Stimulated activated CD4-positive, alpha-beta T cell treated with anti-CD3 and anti-CD28 coated beads, Interleukin-1b, Interleukin-23, amount 100 ng/mL, for 48 hours (primary cell): ENCODE results near the gene AASDHPPT.
"Not testable (repeated sequence)": the region's sequence is repeated elsewhere in the genome, so short reads cannot be mapped to it uniquely, and the experiment has no call there.

Experiments used
- DNase-seq: peaks from one replicate; pipeline ENCODE4 v3.0.0-alpha.2; 2020

AASDHPPT gene, protein sequence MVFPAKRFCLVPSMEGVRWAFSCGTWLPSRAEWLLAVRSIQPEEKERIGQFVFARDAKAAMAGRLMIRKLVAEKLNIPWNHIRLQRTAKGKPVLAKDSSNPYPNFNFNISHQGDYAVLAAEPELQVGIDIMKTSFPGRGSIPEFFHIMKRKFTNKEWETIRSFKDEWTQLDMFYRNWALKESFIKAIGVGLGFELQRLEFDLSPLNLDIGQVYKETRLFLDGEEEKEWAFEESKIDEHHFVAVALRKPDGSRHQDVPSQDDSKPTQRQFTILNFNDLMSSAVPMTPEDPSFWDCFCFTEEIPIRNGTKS

GRCh38 chr11:106077609-106078455 is at the start of gene AASDHPPT:
AASDHPPT (plus strand) TSS chr11:106077662; CDS start chr11:106077711, 49 bp downstream.
- no peak for DNase-seq

GRCh38 chr11:106030609-106031008 is 46.9 kb upstream of the AASDHPPT start:
- no peak for DNase-seq

GRCh38 chr11:106031202-106031810 is 46.2 kb upstream of the AASDHPPT start:
- DNase-seq = no peak

GRCh38 chr11:106031936-106032335 is 45.5 kb upstream of the AASDHPPT start:
- DNase-seq = no peak

GRCh38 chr11:106032861-106033260 is 44.6 kb upstream of the AASDHPPT start:
- no peak for DNase-seq

- no peak for DNase-seq
These were observed 33.9 kb upstream of the AASDHPPT start for GRCh38 chr11:106043540-106043939.

- DNase-seq = no peak
These were observed 29.8 kb upstream of the AASDHPPT start for GRCh38 chr11:106047631-106048030.

- DNase-seq = no peak
These were observed 27.6 kb upstream of the AASDHPPT start for GRCh38 chr11:106049727-106050476.

- DNase-seq = no peak
These were observed 26.4 kb upstream of the AASDHPPT start for GRCh38 chr11:106051103-106051502.

DNA sequence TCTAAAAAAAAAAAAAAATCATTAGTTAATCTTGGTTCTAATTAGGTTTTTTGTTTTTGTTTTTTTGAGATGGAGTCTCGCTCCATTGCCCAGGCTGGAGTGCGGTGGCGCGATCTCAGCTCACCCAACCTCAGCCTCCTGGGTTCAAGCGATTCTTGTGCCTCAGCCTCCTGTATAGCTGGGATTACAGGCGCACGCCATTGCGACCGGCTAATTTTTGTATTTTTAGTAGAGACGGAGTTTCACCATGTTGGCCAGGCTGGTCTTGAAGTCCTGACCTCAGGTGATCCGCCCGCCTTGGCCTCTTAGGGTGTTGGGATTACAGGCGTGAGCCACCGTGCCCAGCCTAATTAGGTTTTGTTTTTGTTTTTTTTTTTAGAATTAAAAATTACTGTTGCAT is 19.1 kb upstream of the AASDHPPT start:
- DNase-seq = not testable (repeated sequence)

DNA sequence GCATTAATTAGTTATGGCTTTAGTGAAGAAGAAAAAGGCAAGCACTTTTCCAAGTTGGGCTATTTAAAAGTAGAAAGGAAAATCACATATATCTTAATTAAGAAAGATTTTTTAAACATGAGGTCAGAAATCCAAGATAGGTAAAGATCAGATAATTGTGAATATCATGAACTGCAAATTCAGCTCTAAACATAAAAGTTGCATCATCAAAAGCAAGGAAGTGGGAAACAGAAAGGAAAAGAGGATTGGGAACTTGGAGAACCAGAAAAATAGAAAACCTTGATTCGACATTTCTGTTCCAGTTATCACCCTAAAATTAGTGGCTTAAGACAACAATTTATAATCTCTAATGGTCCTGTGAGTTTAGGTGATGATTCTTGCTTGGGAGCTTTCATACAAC is 17.8 kb upstream of the AASDHPPT start:
- no peak for DNase-seq

- DNase-seq = no peak
These were observed 16.1 kb upstream of the AASDHPPT start for GRCh38 chr11:106061249-106061784.

- no peak for DNase-seq
These were observed 15.2 kb upstream of the AASDHPPT start for GRCh38 chr11:106061954-106062949.

DNA sequence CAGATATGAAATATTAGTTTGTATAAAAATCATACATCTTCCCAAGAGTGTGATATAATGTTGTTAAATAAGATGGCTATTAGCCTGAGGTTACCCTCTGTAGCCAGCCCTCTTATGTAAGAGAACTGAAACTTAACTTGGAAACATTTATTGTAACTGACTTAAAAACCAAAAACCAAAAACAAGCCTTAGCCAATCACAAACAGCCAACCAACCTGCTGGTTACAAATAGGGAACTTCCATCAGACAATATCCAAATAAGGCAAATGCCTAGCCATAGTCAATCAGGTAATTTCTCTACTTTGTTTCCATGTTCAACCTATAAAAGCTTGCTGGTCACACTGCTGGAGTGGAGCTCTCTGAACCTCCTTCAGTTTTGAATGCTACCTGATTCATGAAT is 14.5 kb upstream of the AASDHPPT start:
- DNase-seq = no peak

GRCh38 chr11:106070606-106071005 is 6.9 kb upstream of the AASDHPPT start:
- DNase-seq = no peak

DNA sequence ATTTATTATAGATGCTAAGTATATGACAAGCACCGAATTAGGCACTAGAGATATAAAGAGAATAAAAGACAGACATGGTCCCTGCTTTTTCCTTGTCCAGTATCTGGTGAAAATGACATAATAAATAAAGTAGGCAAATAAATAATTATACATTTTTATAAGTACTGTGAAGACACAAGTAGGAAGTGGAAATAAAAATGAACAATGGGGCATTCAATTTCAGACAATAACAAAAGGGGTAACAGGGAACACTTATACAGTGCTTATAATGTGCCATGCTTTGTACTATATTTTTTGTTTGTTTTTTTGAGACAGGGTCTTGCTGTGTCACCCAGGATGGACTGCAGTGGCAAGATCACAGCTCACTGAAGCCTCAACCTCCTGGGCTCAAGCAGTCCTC is 4.7 kb upstream of the AASDHPPT start:
- DNase-seq = no peak

DNA sequence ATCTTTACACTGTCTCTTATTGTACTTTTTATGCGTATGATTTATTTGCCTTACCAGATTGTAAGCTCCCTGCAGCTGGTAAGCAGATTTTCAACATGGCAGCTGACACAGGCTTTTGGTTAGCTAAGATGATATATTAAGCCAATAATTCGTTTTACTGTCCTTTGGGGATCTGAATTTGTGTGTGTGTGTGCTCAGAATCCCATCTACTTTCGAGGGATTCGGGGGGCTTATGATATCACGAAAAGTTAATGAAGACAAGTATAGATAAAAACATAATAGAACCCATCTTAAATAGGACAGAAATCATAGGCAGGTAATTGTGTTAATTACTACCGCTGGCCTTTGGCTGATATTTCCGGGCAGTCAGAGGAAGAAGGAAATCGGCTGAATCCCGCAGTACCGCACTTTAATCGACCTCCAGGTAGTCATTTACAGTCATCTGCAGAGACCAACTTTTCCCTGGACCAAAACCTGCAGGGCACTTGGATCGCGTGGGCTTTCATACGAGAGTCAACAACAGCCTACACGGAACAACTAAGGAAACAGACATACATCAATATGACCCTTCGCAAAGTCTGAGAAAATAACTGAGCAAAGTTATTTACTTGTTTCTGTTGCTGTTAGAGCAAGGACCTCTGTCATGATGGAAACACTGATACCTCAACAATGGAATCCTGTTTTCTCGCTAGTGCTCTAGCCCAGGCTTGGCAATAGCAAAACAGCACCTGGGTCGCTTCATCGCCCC is 1.1 kb upstream of the AASDHPPT start:
- DNase-seq = no peak

DNA sequence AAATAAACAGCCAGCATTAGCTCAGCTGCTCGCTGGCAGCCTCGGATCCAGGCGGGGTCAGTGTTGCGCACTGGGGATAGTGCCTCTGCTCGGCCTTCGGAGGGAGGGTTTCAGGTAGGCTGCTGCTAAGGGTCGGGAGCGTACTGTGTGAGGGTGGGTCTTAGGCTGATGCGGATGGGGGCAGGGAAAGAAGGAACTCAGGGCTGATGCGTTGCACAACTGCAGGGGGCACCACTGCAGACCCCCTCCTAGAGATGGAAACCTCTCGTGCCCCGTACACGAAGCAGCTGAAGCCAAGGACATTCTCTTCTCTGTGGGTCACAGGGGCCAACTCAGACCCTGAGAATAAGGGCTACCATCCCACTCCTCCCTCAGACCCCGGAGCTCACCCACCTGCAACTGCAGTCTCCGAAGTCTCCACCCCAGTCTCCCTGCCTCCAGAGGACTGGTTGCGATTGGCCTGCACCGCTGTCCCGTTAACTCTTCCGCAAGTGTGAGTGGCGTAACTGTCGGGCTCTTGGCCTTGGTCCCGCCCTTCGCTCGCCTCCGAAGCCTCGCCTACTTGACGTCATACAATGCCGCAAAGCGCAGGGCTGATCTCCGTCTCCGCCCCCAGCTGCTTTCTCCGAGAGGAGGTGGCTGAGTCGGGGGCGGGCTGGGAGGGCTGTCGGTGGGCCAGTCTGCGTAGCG is 398 bp upstream of the AASDHPPT start, which contains the start of gene KBTBD3:
Gene KBTBD3 (minus strand): TSS at position 429 of the 690 bp plus-strand sequence. CDS start 18,250 bp downstream, outside the sequence.
- DNase-seq = peak; percentile 99

DNA sequence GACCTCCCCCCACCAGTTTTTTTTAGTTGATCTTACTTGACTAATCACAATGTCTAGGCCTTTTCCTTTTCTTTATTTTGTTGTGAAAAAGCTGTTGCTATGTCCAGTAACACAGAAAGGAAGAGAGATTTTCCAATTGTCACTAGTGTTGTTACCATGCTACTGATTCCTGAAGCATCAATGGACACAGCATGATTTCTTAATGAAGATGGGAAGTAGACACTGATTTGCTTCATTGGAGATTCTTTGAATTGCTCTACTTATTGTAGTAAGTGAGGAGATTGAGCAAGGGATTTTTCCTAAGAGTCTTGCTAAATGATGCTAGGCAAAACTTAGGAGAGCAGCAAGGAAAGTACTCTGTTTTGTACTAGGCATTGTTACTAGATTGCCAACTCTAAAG is 4.6 kb downstream of the AASDHPPT start:
- no peak for DNase-seq

GRCh38 chr11:106086135-106086534 is 8.7 kb downstream of the AASDHPPT start:
- DNase-seq = no peak
